PC-9 (cell line): Measurements from ENCODE around the gene GSTCD.

ENCODE experiments used
- EZH2 ChIP-seq: fragments of 200-600 bp; sonication (generic); IDR thresholded peaks from 2 replicates; pipeline ENCODE4 v1.8.0; 2017; ENCODE audit warnings: antibody characterized with exemption, low read depth
- TF ChIP-seq, protein P1 (sequence below): fragments of 200-600 bp; sonication (generic); conservative IDR thresholded peaks from 2 replicates; pipeline ENCODE4 v1.6.1; 2017; ENCODE audit warnings: mixed run types, antibody characterized with exemption, mild to moderate bottlenecking, moderate library complexity

GRCh38 chr4:105805501-105806120, 97.0 kb downstream of the GSTCD start:
- TF ChIP-seq, protein P1, sequence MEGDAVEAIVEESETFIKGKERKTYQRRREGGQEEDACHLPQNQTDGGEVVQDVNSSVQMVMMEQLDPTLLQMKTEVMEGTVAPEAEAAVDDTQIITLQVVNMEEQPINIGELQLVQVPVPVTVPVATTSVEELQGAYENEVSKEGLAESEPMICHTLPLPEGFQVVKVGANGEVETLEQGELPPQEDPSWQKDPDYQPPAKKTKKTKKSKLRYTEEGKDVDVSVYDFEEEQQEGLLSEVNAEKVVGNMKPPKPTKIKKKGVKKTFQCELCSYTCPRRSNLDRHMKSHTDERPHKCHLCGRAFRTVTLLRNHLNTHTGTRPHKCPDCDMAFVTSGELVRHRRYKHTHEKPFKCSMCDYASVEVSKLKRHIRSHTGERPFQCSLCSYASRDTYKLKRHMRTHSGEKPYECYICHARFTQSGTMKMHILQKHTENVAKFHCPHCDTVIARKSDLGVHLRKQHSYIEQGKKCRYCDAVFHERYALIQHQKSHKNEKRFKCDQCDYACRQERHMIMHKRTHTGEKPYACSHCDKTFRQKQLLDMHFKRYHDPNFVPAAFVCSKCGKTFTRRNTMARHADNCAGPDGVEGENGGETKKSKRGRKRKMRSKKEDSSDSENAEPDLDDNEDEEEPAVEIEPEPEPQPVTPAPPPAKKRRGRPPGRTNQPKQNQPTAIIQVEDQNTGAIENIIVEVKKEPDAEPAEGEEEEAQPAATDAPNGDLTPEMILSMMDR = no peak
- no peak for TF ChIP-seq EZH2
